C4-2B (cell line): ENCODE results near the gene ZNF592.
A peak's percentile ranks its signal among the peaks of the same experiment; 100 is the strongest.

Experiments
- H3K27ac ChIP-seq: fragments of 450-650 bp; 2 replicates; pipeline ENCODE4 v1.5.1; 2017
- ZFX ChIP-seq: fragments of 450-650 bp; IDR thresholded peaks from 2 replicates; pipeline ENCODE4 v1.6.1; 2017
- TF ChIP-seq, protein P1 (sequence below): fragments of 450-650 bp; conservative IDR thresholded peaks from 2 replicates; pipeline ENCODE4 v1.5.1; 2017; ENCODE audit warnings: mild to moderate bottlenecking

The ZNF592 gene

DNA sequence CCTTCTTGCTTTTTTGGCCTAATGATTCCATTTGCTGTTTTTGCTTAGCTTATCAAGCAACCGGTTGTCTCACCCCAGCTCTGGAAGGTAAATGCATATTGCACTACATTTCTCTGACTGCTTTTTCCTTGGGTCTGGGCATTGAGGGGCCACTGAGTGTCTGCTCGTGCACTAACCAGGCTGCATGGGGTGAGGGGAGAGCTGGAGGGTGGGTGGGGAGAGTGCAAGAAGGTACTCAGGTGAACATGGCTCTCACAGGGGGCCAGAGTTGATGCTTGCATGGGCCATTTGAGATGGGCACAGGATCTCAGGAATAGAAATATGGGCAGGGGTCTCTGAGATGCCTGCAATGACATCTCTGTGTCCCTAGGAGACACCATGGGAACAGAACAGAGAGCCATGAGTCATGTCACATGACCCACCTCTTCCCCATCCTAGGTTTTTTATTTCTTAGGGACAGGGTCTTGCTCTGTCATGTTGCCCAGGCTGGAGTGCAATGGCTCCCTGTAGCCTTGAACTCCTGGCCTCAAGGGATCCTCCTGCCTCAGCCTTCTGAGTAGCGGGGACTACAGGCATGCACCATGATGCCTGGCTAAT lies 75.0 kb downstream of the ZNF592 start:
- TF ChIP-seq ZFX = no peak
- TF ChIP-seq, protein P1, sequence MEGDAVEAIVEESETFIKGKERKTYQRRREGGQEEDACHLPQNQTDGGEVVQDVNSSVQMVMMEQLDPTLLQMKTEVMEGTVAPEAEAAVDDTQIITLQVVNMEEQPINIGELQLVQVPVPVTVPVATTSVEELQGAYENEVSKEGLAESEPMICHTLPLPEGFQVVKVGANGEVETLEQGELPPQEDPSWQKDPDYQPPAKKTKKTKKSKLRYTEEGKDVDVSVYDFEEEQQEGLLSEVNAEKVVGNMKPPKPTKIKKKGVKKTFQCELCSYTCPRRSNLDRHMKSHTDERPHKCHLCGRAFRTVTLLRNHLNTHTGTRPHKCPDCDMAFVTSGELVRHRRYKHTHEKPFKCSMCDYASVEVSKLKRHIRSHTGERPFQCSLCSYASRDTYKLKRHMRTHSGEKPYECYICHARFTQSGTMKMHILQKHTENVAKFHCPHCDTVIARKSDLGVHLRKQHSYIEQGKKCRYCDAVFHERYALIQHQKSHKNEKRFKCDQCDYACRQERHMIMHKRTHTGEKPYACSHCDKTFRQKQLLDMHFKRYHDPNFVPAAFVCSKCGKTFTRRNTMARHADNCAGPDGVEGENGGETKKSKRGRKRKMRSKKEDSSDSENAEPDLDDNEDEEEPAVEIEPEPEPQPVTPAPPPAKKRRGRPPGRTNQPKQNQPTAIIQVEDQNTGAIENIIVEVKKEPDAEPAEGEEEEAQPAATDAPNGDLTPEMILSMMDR = no peak
- no peak overlapping the region for H3K27ac ChIP-seq

DNA sequence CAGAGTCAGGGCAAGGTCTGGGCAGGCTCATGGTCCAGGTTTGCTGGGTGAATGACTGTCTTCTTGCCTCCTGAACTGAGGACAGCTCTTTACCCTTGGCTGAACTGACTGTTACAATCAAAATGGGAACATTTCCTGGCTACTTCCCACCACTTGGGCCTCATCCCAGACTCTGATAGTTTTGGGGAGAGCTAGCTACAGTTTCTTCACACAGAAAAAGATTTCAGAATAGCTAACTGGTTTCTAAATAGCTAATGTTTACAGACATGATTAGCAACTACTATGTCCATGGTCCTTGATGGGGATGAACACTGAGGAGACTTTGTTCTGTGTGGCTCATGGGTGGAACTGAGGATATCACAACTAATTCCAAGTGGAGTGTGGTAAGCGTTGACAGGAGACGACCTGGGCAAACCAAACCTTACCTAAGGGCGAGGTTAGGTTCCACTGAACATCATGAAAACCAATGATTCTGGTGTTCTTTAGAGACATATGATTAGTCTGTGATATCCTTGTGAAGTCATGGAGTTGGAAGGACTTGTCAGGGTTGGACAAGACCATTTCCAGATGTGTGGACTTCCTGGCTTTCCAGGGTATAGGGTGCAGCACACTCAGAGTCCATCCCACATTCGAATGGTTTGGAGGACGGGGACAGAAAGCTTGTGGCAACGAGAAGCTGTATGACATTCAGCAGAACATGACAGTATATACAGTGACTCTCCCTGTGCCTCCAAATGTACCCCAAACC lies 76.0 kb downstream of the ZNF592 start:
- H3K27ac ChIP-seq = no peak overlapping the region
- TF ChIP-seq ZFX = no peak
- TF ChIP-seq, protein P1 = no peak

DNA sequence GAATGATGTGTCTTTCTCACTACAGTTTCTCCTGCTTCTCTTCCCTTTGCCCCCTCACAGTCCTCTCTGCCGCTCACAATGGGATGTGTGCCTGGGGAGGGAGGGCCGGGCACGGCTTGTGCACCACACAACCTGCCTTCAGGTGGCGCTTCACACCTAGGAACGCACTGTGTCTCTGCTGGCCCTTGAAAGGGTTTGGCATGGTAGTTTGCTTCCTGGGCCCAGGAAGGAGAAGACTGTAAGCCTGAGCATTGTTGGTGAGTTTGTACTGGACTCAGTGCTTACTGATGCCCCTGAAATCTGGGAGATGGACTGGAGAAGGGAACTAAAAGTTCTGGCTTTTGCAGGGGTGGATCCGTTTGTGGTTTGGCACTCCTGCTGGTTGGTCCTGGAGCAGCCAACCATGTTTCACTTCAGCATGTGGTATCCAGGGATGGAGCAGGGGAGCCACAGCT lies 78.0 kb downstream of the ZNF592 start:
- no peak overlapping the region for H3K27ac ChIP-seq
- TF ChIP-seq, protein P1 = peak; percentile 52
- TF ChIP-seq ZFX = no peak

DNA sequence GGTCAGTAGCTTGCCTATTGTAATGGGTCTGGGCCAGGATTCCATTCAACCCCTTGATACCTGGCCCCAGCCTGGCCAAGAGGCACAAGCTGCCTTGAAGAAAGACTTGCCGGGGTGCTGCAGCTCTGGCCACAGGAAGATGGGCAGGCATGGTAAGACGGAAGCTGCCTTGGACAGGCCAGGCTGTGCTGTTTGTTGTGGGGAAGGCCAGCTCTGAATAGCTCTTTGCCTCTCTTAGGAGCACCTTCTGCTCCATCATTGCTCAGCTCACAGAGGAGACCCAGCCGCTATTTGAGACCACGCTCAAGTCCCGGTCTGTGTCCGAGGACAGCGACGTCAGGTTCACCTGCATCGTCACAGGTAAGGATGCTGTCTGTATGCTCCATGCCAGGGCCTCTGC lies 78.9 kb downstream of the ZNF592 start:
- no peak overlapping the region for H3K27ac ChIP-seq
- TF ChIP-seq, protein P1 = no peak
- no peak for TF ChIP-seq ZFX

DNA sequence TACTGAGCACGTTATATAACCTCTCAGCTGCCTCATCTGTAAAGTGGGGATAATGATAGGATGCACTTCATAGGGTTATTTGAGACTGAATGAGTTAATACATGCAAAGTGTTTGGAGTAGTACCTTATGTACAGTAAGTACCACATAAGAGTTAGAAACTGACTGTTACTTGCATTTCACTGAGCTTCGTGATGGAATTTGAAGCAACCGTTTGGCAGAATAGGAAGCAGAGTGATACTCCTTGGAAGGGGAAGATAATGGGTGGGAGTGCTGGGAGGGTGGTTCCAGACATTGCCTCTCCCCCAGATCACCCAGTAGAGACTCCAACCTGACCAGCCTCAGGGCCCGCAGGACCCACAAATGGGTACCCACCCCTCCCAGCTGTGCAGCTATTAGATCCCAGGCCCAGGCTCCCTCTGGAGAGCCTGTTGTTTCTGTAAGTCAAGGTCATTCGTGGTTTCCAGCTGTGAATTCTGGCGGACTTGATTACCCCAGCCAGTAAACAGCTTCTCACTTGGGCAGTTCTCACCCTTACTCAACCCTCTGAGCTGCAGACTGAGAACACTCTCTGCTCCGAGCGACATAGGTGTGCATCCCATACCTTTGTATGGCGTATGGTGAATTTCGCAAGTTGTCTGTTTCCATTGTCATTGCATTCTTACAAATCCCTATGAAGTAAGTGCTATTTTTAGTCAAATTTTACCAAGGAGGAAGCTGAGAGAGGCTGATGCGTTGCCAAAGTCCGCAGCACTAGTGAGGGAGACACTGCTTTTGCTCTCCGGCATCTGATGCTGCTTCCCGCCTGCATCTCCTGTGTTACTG lies 79.9 kb downstream of the ZNF592 start:
- no peak for TF ChIP-seq ZFX
- TF ChIP-seq, protein P1 = no peak
- H3K27ac ChIP-seq = no peak overlapping the region

DNA sequence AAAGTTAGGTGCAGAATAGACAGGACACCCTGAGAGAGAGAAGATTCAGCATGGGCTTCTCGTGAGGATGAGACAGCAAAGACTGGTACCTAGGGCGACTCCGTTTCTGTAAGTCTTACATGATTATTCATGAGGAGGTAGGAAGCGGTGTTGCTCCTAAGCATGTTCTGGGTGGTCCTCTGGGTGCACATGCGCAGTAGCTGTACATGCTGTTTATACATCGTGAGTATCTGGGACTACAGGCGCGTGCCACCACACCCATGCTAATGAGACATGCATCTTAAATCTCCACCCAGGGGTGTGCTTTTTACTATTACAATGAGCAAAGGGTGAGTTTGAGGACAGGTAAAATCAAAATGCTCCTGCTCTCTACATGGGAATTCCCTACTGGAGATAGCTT lies 81.0 kb downstream of the ZNF592 start:
- TF ChIP-seq, protein P1 = no peak
- TF ChIP-seq ZFX = no peak
- no peak overlapping the region for H3K27ac ChIP-seq

DNA sequence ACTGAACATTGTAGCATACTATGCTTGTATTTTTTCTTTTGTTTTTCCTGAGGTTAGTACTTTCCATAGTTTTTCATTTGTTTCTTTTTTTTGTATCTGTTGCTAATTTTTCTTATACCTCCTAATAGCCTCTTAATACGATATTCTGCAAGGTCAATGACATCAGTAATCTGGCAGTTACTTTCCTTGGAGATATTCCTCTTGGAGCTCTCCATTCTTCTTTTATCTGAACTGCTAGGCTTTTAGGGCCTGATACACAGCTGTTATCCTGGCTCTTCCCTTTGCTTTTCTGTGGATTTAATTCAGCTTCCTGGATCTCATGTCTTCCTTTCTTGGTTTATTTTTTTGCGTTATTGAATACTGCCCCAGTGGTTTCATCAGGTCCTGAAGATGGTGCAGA lies 81.6 kb downstream of the ZNF592 start:
- H3K27ac ChIP-seq = no peak overlapping the region
- TF ChIP-seq ZFX = no peak
- TF ChIP-seq, protein P1 = no peak
